Stimulated activated CD8-positive, alpha-beta memory T cell treated with anti-CD3 and anti-CD28 coated beads, Interleukin-4, amount 100 ng/mL, for 4 hours (primary cell): ENCODE measurements around the gene PIP4P1.

ENCODE experiments used
- DNase-seq, 2 donors: peaks; one replicate each; pipeline ENCODE4 v3.0.0-alpha.2; 2020; ENCODE audit warnings: low read depth in 2 of 2, low spot score in 1 of 2

PIP4P1 gene

DNA sequence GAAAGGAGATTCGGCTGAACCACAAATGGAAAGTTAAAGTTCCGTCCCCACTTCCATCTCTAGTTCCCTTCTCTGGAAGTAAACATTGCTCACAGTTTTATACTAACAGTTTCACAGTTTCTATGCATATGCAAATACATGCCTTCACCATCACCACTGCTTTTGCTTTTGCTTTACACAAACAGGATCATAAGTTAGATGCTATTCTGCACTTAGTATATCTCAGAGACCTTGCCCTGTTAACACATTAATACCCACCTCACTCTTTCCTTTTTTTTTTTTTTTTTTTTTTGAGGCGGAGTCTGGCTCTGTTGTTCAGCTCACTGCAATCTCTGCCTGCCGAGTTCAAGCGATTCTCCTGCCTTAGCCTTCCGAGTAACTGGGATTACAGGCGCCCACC lies 48.8 kb downstream of the PIP4P1 start:
- DNase-seq, result no peak

DNA sequence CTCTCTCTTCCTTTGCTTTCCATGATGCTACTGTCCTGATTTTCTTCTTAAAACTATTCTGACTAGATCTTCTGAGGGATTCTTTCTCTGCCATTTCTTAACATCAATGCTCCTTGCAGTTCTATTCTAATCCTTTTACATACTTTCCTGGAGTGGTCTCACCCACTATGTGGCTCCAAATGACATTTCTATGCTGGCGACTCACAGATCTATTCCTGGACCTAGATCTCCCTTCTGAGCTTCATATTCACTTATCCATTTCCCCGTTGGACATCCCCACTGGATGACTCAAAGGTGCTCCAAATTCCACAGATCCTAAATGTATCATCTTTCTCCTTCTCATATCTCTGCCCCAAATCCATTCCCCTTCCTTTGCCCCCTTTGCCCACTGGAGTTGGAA lies 52.0 kb downstream of the PIP4P1 start:
- DNase-seq, result no peak
